Measurements from ENCODE around the gene IFTAP.

- TF ChIP-seq YY1 (IDR thresholded peaks at IDR 0.05; ENCODE audit: insufficient read depth, insufficient read length), result no peak
- no peak for TF ChIP-seq ZNF274 (IDR thresholded peaks at IDR 0.05; ENCODE audit: low read depth, low read length)
Measured at GRCh38 chr11:36557991-36558390, 36.3 kb upstream of the IFTAP start.

All from NT2/D1 (cell line).